CD4-positive, alpha-beta T cell treated with Interleukin-4 for 1 hour (primary cell): ENCODE data around the gene BCL2L1.
A peak's percentile ranks its signal among the peaks of the same experiment; 100 is the strongest.
"Not testable (repeated sequence)": the region's sequence is repeated elsewhere in the genome, so short reads cannot be mapped to it uniquely, and the experiment has no call there.

Experiments
- DNase-seq, 2 donors: peaks; one replicate each; pipeline ENCODE4 v3.0.0-alpha.2; 2020 to 2022

The BCL2L1 gene

GRCh38 chr20:31642837-31643236 lies 79.8 kb downstream of the BCL2L1 start:
- DNase-seq = no peak

GRCh38 chr20:31641391-31641790 lies 81.3 kb downstream of the BCL2L1 start:
- DNase-seq = no peak

- DNase-seq = no peak
Observed at GRCh38 chr20:31640259-31640658, 82.4 kb downstream of the BCL2L1 start.

- no peak for DNase-seq
Observed at GRCh38 chr20:31638816-31639215, 83.9 kb downstream of the BCL2L1 start.

- DNase-seq = no peak
Observed at GRCh38 chr20:31638317-31638716, 84.4 kb downstream of the BCL2L1 start.

- no peak for DNase-seq
Observed at GRCh38 chr20:31637660-31638059, 85.0 kb downstream of the BCL2L1 start, which contains the start of gene COX4I2. COX4I2 (plus strand) TSS chr20:31637912; CDS start chr20:31639018, 1,106 bp downstream.

GRCh38 chr20:31633339-31633914 lies 89.2 kb downstream of the BCL2L1 start:
- DNase-seq = no peak

GRCh38 chr20:31632548-31633338 lies 89.9 kb downstream of the BCL2L1 start:
- no peak for DNase-seq

GRCh38 chr20:31630187-31630790 lies 92.4 kb downstream of the BCL2L1 start:
- no peak for DNase-seq

- not testable (repeated sequence) for DNase-seq
Observed at GRCh38 chr20:31628057-31628456, 94.6 kb downstream of the BCL2L1 start.

GRCh38 chr20:31626534-31626933 lies 96.1 kb downstream of the BCL2L1 start:
- DNase-seq = not testable (repeated sequence)

- not testable (repeated sequence) for DNase-seq
Observed at GRCh38 chr20:31623123-31623505, 99.6 kb downstream of the BCL2L1 start.

GRCh38 chr20:31620246-31620645 lies 102.4 kb downstream of the BCL2L1 start:
- DNase-seq = no peak

GRCh38 chr20:31617432-31618104 lies 105.1 kb downstream of the BCL2L1 start:
- DNase-seq = peak in 1 of 2 donors; percentile 35

- no peak for DNase-seq
Observed at GRCh38 chr20:31615416-31615815, 107.3 kb downstream of the BCL2L1 start.
